HG02938 (cell line): ENCODE measurements around the gene CNTN5.

Experiments used
- ATAC-seq: cut with Tn5 transposase; IDR thresholded peaks from one replicate; pipeline ENCODE4 v1.9.1; 2021; ENCODE audit warnings: mild to moderate bottlenecking, moderate library complexity; ENCODE audit not compliant: unreplicated experiment

CNTN5 gene

GRCh38 chr11:100383357-100383865 is 1362.7 kb downstream of the CNTN5 start:
- ATAC-seq: no peak

- ATAC-seq: no peak
Observed at GRCh38 chr11:100396266-100396665, 1375.5 kb downstream of the CNTN5 start.

- ATAC-seq: no peak
Observed at GRCh38 chr11:100397401-100397800, 1376.7 kb downstream of the CNTN5 start.

- ATAC-seq: no peak
Observed at GRCh38 chr11:100403816-100404215, 1383.1 kb downstream of the CNTN5 start.

GRCh38 chr11:100404907-100405306 is 1384.2 kb downstream of the CNTN5 start:
- ATAC-seq: no peak
